ENCODE results near the gene BRICD5. TPM values are rescaled to one million over a fixed set of nuclear protein-coding genes. Genes with fewer than 3 reads are reported as not detected.
A peak's percentile ranks its signal among the peaks of the same experiment; 100 is the strongest.

Gene BRICD5
- total RNA-seq, 1 donor, result 2.4 TPM

DNA sequence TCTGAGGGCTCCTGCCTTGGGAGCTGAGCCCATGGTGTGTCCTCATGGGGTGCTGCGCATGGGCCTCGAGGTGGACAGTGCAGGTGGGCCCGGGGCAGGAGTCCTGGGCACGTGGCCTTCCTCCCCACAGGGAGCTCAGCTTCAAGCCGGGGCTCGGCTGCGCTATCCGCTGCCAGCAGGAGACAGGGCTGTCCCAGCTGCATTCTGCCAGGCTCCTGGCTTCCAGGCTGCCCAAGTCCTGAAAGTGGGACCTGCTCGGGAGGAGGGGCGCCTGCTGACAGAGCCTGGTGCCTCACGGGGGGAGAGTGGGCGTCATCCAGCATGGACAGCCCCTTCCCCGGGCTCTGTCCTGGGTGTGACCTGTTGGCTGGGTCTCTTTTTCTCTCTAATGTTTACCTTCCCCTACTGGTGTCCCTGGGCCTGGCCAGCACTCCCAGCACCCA, 48.0 kb downstream of the BRICD5 start:
- H3K4me3 ChIP-seq (ENCODE audit: low read depth, low read length), result no peak overlapping the region
- DNase-seq (ENCODE audit: low read depth), result no peak
- TF ChIP-seq, protein P1, sequence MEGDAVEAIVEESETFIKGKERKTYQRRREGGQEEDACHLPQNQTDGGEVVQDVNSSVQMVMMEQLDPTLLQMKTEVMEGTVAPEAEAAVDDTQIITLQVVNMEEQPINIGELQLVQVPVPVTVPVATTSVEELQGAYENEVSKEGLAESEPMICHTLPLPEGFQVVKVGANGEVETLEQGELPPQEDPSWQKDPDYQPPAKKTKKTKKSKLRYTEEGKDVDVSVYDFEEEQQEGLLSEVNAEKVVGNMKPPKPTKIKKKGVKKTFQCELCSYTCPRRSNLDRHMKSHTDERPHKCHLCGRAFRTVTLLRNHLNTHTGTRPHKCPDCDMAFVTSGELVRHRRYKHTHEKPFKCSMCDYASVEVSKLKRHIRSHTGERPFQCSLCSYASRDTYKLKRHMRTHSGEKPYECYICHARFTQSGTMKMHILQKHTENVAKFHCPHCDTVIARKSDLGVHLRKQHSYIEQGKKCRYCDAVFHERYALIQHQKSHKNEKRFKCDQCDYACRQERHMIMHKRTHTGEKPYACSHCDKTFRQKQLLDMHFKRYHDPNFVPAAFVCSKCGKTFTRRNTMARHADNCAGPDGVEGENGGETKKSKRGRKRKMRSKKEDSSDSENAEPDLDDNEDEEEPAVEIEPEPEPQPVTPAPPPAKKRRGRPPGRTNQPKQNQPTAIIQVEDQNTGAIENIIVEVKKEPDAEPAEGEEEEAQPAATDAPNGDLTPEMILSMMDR (IDR thresholded peaks at IDR 0.05; ENCODE audit: insufficient read depth, low read length), result no peak

DNA sequence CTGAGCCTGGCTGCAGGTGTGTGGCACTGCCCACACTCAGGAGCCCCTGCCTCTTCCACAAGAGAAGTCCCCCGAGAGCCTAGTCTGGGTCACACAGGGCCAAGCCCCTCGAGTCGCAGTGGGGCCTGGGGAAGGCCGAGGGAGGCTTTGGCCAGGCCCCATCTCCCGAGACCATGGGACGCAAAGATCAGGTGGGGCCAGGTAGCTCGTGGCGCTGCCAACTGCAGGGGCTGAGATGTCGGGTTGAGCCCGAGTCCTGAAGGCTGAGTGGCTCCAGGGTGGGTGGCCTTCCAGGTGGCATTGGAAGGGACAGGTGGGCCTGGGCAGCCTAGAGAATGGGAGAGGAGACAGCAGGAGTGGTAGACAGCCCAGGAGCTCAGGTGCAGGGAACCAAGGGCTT, 48.8 kb downstream of the BRICD5 start:
- TF ChIP-seq, protein P1 (IDR thresholded peaks at IDR 0.05; ENCODE audit: insufficient read depth, low read length), result no peak
- no peak overlapping the region for H3K4me3 ChIP-seq (ENCODE audit: low read depth, low read length)
- no peak for DNase-seq (ENCODE audit: low read depth)

DNA sequence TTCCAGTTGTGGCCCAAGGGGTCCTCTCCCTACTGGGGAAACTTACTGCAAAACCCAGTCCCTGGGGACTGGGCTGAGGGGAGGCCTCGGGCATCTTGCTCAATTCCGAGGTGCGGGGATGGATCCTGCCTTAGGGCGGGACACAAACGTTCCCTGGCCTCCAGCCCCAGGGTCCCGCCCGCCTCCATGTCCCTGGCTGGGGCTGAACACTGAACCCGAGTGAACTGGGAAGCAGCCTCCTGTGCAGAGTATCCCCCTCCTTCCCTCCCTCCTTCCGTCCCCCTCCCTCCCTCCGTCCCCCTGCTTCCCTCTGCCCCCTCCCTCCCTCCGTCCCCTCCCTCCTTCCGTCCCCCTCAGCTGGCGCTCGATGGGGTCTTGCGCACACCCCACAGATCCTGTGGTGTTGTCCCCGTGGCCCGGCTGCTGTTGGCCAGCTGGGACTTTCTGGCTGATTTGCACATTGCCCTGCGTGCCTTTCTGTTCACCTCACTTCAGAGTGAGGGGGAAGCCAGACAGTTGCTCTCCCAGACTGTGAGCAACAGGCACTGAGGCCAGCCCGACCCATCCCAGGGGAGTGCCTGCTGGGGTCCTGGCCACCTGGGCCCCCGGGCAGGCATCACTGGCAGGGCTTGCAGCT, 49.6 kb downstream of the BRICD5 start:
- H3K4me3 ChIP-seq (ENCODE audit: low read depth, low read length), result peak overlapping the region; percentile 22
- TF ChIP-seq, protein P1 (IDR thresholded peaks at IDR 0.05; ENCODE audit: insufficient read depth, low read length), result no peak
- peak; percentile 70 for DNase-seq (ENCODE audit: low read depth)

Other genes with a start within 250 kb of the BRICD5 start
- gene RPS2, start 246.0 kb downstream of the BRICD5 start, total RNA-seq (ENCODE audit: low replicate concordance), result 1,645 and 1,942 TPM in 2 replicates
- not detected in 2 replicates for gene RNF151, start 244.0 kb downstream of the BRICD5 start, total RNA-seq (ENCODE audit: low replicate concordance)
- gene TBL3, start 238.8 kb downstream of the BRICD5 start, total RNA-seq (ENCODE audit: low replicate concordance), result 22.7 and 31.8 TPM in 2 replicates
- gene NOXO1, start 229.4 kb downstream of the BRICD5 start, total RNA-seq (ENCODE audit: low replicate concordance), result not detected in 2 replicates
- 8.6 and 10.5 TPM in 2 replicates for gene GFER, start 226.7 kb downstream of the BRICD5 start, total RNA-seq (ENCODE audit: low replicate concordance)
- 0.98 and 1.4 TPM in 2 replicates for gene SYNGR3, start 220.9 kb downstream of the BRICD5 start, total RNA-seq (ENCODE audit: low replicate concordance)
- 13.8 and 18.8 TPM in 2 replicates for gene ZNF598, start 201.0 kb downstream of the BRICD5 start, total RNA-seq (ENCODE audit: low replicate concordance)
- gene NPW, start 191.1 kb downstream of the BRICD5 start, total RNA-seq (ENCODE audit: low replicate concordance), result 0.45 TPM in 1 of 2 replicates, not detected in the other
- 11.5 and 26.3 TPM in 2 replicates for gene NHERF2, start 184.0 kb downstream of the BRICD5 start, total RNA-seq (ENCODE audit: low replicate concordance)
- 18.8 and 36.1 TPM in 2 replicates for gene NTHL1, start 163.0 kb downstream of the BRICD5 start, total RNA-seq (ENCODE audit: low replicate concordance)
- gene TSC2, start 162.9 kb downstream of the BRICD5 start, total RNA-seq (ENCODE audit: low replicate concordance), result 58.7 and 145 TPM in 2 replicates
- gene PKD1, start 75.0 kb downstream of the BRICD5 start, total RNA-seq (ENCODE audit: low replicate concordance), result 118 and 166 TPM in 2 replicates
- gene RAB26, start 62.2 kb downstream of the BRICD5 start, total RNA-seq (ENCODE audit: low replicate concordance), result 0.27 and 3.6 TPM in 2 replicates
- 64.3 and 91.0 TPM in 2 replicates for gene TRAF7, start 55.1 kb downstream of the BRICD5 start, total RNA-seq (ENCODE audit: low replicate concordance)
- 0.18 TPM in 1 of 2 replicates, not detected in the other for gene CASKIN1, start 14.3 kb downstream of the BRICD5 start, total RNA-seq (ENCODE audit: low replicate concordance)
- 27.4 and 30.8 TPM in 2 replicates for gene MLST8, start 5.4 kb downstream of the BRICD5 start, total RNA-seq (ENCODE audit: low replicate concordance)
- 7.6 and 11.3 TPM in 2 replicates for gene PGP, start 4.0 kb upstream of the BRICD5 start, total RNA-seq (ENCODE audit: low replicate concordance)
- 18.7 and 41.7 TPM in 2 replicates for gene E4F1, start 12.7 kb upstream of the BRICD5 start, total RNA-seq (ENCODE audit: low replicate concordance)
- gene DNASE1L2, start 25.6 kb upstream of the BRICD5 start, total RNA-seq (ENCODE audit: low replicate concordance), result 0.16 and 0.63 TPM in 2 replicates
- 34.9 and 41.1 TPM in 2 replicates for gene ECI1, start 40.7 kb upstream of the BRICD5 start, total RNA-seq (ENCODE audit: low replicate concordance)
- gene RNPS1, start 57.3 kb upstream of the BRICD5 start, total RNA-seq (ENCODE audit: low replicate concordance), result 49.5 and 94.7 TPM in 2 replicates
- gene ABCA3, start 129.9 kb upstream of the BRICD5 start, total RNA-seq (ENCODE audit: low replicate concordance), result 1.8 and 2.4 TPM in 2 replicates
- 2.2 and 21.1 TPM in 2 replicates for gene CCNF, start 218.6 kb upstream of the BRICD5 start, total RNA-seq (ENCODE audit: low replicate concordance)
- 1.9 and 11.7 TPM in 2 replicates for gene TEDC2, start 249.2 kb upstream of the BRICD5 start, total RNA-seq (ENCODE audit: low replicate concordance)